Left forelimb (tissue), 1 donor: Measurements from ENCODE around the gene C22orf23.

Experiments
- DNase-seq: peaks from one replicate; pipeline ENCODE4 v3.0.0-alpha.2; 2018; ENCODE audit warnings: low spot score

The C22orf23 gene

DNA sequence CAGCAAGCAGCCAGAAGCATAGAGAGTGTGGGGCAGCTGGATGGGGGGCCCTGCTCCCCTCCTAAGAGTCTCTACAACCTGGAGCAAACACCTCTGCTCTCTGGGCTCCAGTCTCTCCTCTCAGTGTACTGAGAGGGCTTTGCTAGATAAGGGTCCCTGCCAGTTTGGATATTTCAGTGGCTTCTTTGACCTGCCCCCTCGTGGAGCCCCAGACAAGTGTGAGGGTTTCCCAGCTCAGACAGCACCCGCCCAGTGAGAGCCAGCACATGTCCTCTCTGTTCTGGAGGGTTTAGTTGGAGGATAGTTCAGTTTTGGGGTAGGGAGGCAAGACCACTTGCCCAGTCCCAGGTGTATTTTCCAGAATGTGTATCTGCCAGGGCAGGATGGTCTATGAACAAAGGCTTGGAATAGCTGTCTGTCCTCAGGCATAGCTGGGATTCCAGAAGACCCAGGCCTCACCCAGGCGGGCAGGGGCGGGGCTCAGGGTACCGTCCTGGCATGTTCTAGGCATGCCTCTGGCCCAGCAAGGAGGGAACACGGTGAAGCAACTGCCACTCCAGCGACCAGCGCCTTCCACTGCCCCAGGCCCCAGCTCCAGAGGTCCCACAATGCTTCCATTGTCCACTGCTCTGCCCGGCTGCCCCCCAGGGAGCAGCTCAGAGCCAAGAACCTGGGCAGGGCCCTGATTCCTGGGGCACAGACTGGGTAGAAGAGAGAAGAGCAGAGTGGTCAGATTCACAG is 54.8 kb downstream of the C22orf23 start:
- no peak for DNase-seq

- no peak for DNase-seq
Observed at GRCh38 chr22:37897807-37898206, 55.6 kb downstream of the C22orf23 start.

DNA sequence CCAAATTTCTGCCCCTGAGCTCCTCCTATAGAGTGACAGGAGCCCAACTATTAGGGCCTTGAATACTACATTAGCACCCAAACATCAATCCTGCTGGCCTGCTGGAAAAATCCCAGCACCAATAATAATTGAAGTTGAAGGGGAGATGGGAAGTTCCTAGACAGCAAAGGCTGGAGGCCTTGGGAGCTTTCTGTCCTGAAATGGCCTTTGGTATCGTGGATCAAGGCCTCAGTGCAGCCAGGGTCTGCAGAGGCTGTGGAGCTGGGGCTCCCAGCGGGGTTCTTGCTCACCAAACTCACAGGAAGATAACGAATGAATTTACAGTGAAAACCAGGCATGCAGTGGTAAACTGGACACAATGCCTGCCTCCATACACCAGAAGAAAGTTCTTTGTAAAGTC is 56.5 kb downstream of the C22orf23 start:
- no peak for DNase-seq

GRCh38 chr22:37896181-37896592 is 57.2 kb downstream of the C22orf23 start:
- no peak for DNase-seq

DNA sequence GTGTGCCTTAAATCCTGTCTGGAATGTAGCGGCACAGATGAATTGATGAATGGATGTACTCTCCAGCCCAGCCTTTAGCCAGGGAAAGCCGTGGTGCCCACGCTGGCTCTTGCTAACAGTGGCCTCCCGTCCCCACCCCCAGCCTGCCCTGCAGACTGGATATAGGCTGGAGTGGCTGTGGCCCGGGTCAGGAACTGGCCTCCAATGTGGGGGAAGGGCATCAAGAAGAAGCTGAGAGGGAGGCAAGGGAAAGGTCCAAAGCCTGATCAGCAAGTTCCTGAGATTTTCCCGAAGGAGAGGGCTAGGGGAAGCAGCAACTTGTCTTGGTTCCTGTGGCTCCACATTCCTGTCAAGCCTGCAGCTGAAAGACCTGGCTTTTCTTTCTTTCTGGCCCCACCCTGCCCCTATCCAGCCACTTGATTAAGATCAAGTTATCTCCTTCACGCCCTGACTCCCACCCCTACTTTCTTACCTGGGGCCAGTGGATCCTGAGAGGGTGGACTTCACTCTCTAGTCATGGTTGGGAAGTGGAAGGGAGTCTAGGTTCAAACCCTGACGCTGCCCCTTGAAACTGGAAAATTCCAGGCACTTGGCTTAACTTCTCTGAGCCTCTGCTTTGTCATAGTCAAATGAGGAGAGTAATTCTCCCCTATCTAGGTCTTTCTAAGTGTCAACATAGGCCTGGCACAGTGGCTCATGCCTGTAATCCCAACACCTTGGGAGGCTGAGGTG is 58.3 kb downstream of the C22orf23 start:
- no peak for DNase-seq

- no peak for DNase-seq
Observed at GRCh38 chr22:37893583-37893983, 59.8 kb downstream of the C22orf23 start.
